ENCODE results near the gene EZH1. TPM values are rescaled to one million over a fixed set of nuclear protein-coding genes. Genes with fewer than 3 reads are reported as not detected.

EZH1 gene
- total RNA-seq, 1 donor from 2014 or later, result 30.4 TPM

DNA sequence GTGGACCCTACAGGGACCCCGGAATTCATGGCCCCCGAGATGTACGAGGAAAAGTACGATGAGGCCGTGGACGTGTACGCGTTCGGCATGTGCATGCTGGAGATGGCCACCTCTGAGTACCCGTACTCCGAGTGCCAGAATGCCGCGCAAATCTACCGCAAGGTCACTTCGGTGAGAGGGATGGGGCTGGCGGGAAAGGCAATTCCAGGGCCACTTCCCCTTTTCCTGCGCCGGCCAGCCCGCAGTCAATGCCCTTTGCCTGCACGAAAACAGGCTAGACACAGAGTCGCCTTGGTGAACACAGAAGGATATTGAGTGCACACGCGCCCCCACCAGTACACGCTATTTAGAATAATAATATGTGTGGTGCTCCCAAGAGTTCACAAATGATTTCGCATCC lies 39.6 kb upstream of the EZH1 start:
- TF ChIP-seq, protein P1, sequence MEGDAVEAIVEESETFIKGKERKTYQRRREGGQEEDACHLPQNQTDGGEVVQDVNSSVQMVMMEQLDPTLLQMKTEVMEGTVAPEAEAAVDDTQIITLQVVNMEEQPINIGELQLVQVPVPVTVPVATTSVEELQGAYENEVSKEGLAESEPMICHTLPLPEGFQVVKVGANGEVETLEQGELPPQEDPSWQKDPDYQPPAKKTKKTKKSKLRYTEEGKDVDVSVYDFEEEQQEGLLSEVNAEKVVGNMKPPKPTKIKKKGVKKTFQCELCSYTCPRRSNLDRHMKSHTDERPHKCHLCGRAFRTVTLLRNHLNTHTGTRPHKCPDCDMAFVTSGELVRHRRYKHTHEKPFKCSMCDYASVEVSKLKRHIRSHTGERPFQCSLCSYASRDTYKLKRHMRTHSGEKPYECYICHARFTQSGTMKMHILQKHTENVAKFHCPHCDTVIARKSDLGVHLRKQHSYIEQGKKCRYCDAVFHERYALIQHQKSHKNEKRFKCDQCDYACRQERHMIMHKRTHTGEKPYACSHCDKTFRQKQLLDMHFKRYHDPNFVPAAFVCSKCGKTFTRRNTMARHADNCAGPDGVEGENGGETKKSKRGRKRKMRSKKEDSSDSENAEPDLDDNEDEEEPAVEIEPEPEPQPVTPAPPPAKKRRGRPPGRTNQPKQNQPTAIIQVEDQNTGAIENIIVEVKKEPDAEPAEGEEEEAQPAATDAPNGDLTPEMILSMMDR (conservative IDR thresholded peaks at IDR 0.05), result no peak
- no peak overlapping the region for H3K4me3 Mint-ChIP-seq
- H3K4me1 Mint-ChIP-seq, result peaks cover 10% of the 10 kb centered on the region
- no peak for DNase-seq (ENCODE audit: low read depth, low spot score)
- peaks cover 74% of the 10 kb centered on the region for H3K27me3 Mint-ChIP-seq (ENCODE audit: low read depth)
- no peaks in the 10 kb centered on the region for H3K9me3 Mint-ChIP-seq
- H3K36me3 Mint-ChIP-seq (ENCODE audit: low read depth), result no peaks in the 10 kb centered on the region
- no peak overlapping the region for H3K27ac Mint-ChIP-seq (ENCODE audit: unreplicated experiment)

DNA sequence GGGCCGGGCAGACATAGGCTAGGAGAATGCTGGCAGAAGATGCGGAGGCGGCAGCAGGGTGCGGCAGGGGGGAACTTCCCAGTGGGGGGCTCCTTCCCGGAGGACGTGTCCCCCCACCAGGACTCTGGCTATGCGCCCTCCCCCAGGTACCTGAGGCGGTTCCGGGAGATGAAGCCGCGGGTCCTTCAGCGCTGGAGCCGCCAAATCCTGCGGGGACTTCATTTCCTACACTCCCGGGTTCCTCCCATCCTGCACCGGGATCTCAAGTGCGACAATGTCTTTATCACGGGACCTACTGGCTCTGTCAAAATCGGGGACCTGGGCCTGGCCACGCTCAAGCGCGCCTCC lies 38.9 kb upstream of the EZH1 start:
- no peaks in the 10 kb centered on the region for H3K36me3 Mint-ChIP-seq (ENCODE audit: low read depth)
- H3K4me3 Mint-ChIP-seq, result no peak overlapping the region
- peaks cover 72% of the 10 kb centered on the region for H3K27me3 Mint-ChIP-seq (ENCODE audit: low read depth)
- no peaks in the 10 kb centered on the region for H3K9me3 Mint-ChIP-seq
- no peak overlapping the region for H3K27ac Mint-ChIP-seq (ENCODE audit: unreplicated experiment)
- TF ChIP-seq, protein P1 (conservative IDR thresholded peaks at IDR 0.05), result no peak
- no peak for DNase-seq (ENCODE audit: low read depth, low spot score)
- peaks cover 12% of the 10 kb centered on the region for H3K4me1 Mint-ChIP-seq

DNA sequence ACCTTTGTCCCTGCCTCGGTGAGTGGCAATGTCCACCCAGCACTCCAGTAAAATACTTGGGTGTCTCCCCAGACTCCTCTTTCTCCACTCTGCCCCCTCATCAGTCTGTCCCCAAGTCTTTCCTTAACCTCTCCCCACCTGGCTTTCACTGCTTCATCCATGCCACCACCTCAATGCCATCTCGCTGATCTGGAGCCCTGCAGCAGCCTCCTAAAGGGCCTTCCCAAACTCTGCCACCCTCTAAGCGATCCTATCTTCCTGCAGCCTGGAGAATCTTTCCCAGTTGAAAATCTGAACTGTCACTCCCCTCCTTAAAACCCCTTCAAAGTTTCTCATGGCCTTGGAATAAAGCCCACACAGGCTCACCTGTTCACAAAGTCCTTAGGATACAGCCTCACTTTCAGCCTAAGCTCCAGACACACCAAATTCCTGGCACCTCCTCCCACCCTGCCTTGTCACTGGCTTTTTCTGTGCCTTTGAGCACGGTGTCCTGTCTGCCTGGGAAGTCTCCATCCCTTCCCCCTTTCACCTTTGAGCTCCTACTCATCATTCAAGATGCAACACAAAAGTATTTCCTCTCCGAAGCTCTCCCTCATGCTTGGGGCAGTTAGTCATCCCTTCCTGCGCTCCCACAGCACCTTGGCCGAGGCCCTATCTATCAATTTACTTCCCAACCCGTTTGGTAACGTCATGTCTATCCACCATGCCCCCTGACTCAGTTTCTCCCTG lies 38.4 kb upstream of the EZH1 start:
- Mint-ChIP-seq H3K36me3 (ENCODE audit: low read depth) (no peaks in the 10 kb centered on the region), H3K4me3 (peak overlapping the region; percentile 47), H3K4me1 (peaks cover 12% of the 10 kb centered on the region), H3K27ac (ENCODE audit: unreplicated experiment) (no peak overlapping the region), H3K9me3 (no peaks in the 10 kb centered on the region), H3K27me3 (ENCODE audit: low read depth) (peaks cover 72% of the 10 kb centered on the region)
- no peak for DNase-seq (ENCODE audit: low read depth, low spot score)
- TF ChIP-seq, protein P1 (conservative IDR thresholded peaks at IDR 0.05), result no peak

- H3K4me3 Mint-ChIP-seq, result peak overlapping the region; percentile 47
- no peak overlapping the region for H3K27ac Mint-ChIP-seq (ENCODE audit: unreplicated experiment)
- DNase-seq (ENCODE audit: low read depth, low spot score), result no peak
Measured at GRCh38 chr17:42782166-42783061, 37.6 kb upstream of the EZH1 start.

GRCh38 chr17:42781639-42782165 lies 36.9 kb upstream of the EZH1 start:
- no peaks in the 10 kb centered on the region for H3K9me3 Mint-ChIP-seq
- DNase-seq (ENCODE audit: low read depth, low spot score), result no peak
- H3K4me1 Mint-ChIP-seq, result peaks cover 12% of the 10 kb centered on the region
- H3K27ac Mint-ChIP-seq (ENCODE audit: unreplicated experiment), result no peak overlapping the region
- peak overlapping the region; percentile 77 for H3K4me3 Mint-ChIP-seq
- TF ChIP-seq, protein P1 (conservative IDR thresholded peaks at IDR 0.05), result no peak
- no peaks in the 10 kb centered on the region for H3K36me3 Mint-ChIP-seq (ENCODE audit: low read depth)
- H3K27me3 Mint-ChIP-seq (ENCODE audit: low read depth), result peaks cover 63% of the 10 kb centered on the region

More at GRCh38 chr17:42782166-42783061, 37.6 kb upstream of the EZH1 start:
- H3K36me3 Mint-ChIP-seq (ENCODE audit: low read depth), result no peaks in the 10 kb centered on the region
- H3K9me3 Mint-ChIP-seq, result no peaks in the 10 kb centered on the region
- H3K4me1 Mint-ChIP-seq, result peaks cover 12% of the 10 kb centered on the region
- TF ChIP-seq, protein P1 (conservative IDR thresholded peaks at IDR 0.05), result no peak
- H3K27me3 Mint-ChIP-seq (ENCODE audit: low read depth), result peaks cover 68% of the 10 kb centered on the region

Data from neural crest cell (in vitro differentiated cells).